WI38 (cell line): ENCODE data around the gene IFT20.

Experiments
- H3K4me3 ChIP-seq: 2 replicates; pipeline ENCODE4 v1.5.1; 2011; ENCODE audit warnings: low read depth, mild to moderate bottlenecking, control low read depth, low read length
- TF ChIP-seq, protein P1 (sequence below): IDR thresholded peaks from 2 replicates; pipeline ENCODE4 v1.5.1; 2012; ENCODE audit warnings: low read depth, mild to moderate bottlenecking, control low read depth, low read length

The IFT20 gene

DNA sequence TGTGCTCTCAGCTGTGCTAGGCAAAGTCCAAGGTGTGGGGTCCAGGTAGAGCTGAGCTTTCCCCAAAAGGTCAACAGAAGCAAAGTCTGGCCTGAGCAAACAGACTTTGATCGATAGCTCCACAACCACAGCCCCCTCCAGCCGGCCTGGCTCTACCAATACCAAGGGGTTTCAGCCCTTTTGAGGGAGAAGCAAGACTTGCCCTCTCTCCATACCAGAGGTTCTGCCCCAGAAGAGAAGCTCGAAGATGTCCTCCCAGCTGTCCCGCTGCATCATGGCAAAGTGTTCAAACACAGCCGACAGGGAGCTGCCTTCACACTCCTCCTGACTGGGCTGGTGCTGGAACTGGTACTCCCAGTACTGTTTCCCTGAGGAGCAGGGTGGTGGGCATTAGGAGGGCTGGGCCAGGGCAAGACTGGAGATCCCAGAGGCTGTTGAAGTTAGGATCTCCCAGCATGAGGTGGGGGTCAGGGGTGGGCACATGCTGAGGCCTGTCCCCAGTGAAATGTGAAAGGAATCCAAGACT lies 33.1 kb upstream of the IFT20 start:
- H3K4me3 ChIP-seq, result no peak overlapping the region
- TF ChIP-seq, protein P1, sequence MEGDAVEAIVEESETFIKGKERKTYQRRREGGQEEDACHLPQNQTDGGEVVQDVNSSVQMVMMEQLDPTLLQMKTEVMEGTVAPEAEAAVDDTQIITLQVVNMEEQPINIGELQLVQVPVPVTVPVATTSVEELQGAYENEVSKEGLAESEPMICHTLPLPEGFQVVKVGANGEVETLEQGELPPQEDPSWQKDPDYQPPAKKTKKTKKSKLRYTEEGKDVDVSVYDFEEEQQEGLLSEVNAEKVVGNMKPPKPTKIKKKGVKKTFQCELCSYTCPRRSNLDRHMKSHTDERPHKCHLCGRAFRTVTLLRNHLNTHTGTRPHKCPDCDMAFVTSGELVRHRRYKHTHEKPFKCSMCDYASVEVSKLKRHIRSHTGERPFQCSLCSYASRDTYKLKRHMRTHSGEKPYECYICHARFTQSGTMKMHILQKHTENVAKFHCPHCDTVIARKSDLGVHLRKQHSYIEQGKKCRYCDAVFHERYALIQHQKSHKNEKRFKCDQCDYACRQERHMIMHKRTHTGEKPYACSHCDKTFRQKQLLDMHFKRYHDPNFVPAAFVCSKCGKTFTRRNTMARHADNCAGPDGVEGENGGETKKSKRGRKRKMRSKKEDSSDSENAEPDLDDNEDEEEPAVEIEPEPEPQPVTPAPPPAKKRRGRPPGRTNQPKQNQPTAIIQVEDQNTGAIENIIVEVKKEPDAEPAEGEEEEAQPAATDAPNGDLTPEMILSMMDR, result no peak

DNA sequence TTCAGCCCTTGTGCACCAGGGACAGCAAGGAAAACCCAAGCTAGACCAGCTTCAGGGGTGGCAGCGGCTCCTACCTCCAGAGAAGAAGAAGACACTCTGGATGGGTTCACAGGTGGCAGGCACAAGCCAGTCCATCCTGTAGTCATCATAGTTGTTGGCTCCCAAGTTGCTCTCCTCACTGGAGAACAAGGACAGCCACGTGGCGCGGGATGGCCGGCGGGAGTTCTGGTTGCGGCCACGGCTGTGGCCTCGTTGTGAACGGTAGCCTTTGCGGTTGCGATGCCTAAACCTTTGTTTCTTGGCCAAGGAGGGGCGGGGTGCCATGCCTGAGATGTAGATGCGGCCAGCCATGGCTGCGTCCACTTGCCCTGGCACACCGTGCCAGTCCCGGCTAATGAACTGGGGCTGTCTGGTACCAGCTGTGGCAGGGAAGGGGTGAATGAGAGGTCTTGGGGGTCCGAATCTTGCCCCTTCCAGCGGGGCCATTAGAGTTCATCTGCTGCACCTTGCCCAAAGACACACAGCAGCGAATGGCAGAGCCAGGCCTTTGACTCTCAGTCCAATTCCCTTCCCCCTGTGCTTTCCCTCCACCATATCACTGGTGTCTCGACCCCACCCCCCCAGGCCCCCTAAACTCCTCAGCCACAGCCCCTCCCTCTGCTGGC lies 32.5 kb upstream of the IFT20 start:
- TF ChIP-seq, protein P1, result no peak
- H3K4me3 ChIP-seq, result no peak overlapping the region

DNA sequence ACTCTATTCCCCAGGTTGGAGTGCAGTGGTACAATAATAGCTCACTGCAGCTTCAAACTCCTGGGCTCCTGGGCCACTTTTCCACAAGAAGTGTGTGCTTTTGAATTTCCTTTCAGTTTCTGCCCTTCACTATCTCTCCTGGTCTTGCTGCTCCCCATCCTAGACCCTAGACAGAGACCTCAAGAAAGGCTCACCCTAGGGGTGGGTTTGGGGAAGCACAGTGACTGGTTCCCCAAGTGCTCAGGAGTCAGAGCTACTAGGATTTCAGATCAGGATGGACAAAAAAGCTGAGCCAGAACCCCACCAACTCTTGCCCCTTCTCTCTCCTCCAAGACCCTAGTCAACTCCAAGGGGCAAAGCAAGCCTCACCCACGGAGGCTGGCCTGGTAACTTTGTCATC lies 31.3 kb upstream of the IFT20 start:
- H3K4me3 ChIP-seq, result no peak overlapping the region
- TF ChIP-seq, protein P1, result no peak

DNA sequence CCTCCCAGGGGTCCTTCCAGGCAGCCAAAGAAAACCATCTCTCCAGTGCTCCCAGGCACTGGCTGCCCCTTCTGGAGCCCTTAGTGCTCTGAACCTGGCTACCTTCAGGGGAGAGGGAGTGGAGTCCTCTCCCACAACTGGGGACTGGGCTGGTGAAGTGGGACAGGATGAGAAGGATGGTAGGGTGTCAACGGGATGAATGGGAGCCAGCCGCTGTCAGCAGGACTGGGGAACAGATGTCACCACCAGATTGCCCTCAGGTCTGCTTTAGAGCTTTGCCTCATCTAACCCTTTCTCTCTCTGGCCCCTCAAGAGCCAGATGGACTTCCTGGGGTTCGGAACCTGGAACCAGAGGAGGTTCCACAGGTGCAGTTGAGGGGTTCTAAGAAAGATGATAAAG lies 30.2 kb upstream of the IFT20 start:
- H3K4me3 ChIP-seq, result no peak overlapping the region
- TF ChIP-seq, protein P1, result no peak

DNA sequence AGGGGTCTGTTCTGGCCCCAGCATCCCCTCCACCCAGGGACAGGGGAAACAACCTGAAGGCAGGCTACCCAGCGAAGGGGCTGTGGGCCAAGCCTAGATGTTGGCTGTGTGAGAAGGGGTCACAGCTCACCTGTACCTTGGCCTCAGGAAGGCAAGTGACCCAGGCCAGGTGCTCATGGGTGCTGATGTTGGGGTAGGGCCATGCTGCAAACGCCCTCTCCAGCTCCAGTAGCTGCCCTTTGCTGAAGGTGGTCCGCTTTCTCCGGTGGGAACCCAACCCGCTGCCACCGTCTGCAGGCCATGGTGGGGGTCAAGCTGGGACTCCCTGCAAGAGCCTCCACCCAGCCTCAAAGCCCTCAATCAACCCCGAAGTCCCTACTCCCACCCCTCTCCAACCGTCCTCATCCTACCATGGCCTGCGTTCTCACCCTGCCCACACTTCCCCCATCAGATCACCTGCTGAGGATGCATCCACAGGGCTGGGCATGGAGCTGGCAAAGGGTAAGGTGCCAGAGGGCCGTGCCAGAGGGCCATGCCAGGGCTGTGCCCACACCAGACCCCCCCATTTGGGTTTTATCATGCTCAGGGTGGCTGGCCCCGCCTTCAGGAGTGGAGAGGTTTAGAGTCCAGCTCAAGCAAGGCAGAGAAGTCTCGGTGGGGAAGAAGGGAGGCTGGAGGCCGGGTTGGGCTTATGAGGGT lies 29.5 kb upstream of the IFT20 start, which contains the start of gene SEBOX:
SEBOX (minus strand) TSS at position 535 of the 699 bp plus-strand sequence; CDS start at position 487, 48 bp downstream.
- TF ChIP-seq, protein P1, result no peak
- no peak within 1 kb of the TSS for H3K4me3 ChIP-seq

DNA sequence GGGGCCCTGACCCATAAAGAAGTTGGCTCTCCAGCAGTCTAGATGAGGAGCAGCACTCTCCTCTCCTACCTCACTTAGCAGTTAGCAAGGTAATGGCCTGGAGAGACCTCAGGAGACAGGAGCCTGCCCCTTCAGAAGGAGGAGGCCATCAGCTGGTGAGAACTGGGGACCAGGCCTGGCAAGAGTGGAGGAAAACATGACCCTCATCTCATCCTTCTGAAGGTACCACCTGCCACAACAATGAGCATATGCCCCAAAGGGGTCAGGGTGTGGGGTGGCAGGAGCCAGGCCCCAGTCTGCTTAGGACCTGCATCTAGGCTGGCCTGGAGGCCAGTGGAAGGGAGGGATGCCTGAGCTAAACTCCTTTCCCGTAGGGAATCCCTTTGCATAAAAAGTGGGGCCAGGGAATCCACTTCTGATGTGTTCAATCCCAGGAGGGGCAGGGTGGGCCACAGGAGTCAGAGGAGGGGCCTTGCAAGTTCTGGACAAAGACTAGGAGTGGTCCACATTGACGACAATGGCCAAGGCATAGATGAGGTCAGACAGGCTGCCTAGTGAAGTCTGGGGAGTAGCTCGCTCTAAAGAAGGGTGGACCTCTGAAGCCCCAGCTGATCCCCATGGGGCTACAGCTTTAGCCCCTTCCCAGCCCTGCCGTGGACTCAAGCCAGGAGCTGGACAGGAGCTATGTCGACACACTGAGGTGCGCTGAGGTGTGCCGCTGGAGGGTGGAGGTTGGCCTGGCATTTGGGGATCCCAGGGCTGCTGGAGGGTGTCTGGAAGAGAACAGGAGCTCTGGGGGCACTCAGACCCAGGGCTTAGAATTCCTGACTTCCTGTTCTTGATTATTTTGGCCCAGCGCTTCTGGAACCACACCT lies 28.7 kb upstream of the IFT20 start:
- no peak overlapping the region for H3K4me3 ChIP-seq
- TF ChIP-seq, protein P1, result no peak

DNA sequence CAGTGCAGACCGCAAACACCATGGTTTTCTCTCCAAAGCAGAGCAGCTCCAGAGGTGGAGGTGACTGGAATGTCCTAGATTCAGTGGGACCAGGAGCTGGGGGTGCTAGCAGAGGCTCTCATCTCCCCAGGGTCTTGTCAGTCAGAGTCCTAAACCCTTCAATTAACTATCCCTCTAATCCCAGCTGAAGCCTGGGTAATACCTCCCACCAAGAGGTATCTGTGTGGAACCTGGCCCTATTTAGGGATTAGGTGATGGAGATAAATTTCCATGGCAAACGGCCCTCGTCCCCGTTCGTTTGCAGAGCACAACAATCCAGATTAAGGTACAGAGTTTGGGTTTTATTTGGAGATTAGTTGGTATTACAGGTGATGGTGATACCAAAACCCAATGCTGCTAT lies 27.9 kb upstream of the IFT20 start:
- TF ChIP-seq, protein P1, result no peak
- no peak overlapping the region for H3K4me3 ChIP-seq
